Heart left ventricle (tissue), 13 donors: ENCODE data around the gene FAM124A.

ENCODE experiments used
- POLR2A ChIP-seq, 2 donors: fragments of 450-650 bp; IDR thresholded peaks; one replicate each; pipeline ENCODE4 v1.6.1; 2017; ENCODE audit warnings: antibody characterized with exemption in 2 of 2, mild to moderate bottlenecking in 2 of 2, moderate library complexity in 2 of 2
- TF ChIP-seq, protein P1 (sequence below), 12 donors: fragments of 200-600 bp; sonication (generic) in 4 of 12; IDR thresholded peaks; one replicate each; pipeline versions ENCODE4 v1.5.0 to v1.8.0; 2018 to 2022; ENCODE audit warnings: antibody characterized with exemption in 12 of 12, mild to moderate bottlenecking in 5 of 12
- donor health status: ischemic (EF 13 %, LVEDD 7.1; RV severe dilation, severe dysfunction).
- donor health status: DM: no; HTN: yes; CAD: no.
- donor health status: DM: no; HTN: no; CAD: no.
- donor health status: ischemic (EF 25% LVEDD 6.9; RV normal size, moderate dysfunction).
- donor health status: ischemic (EF 25% LVEDD 5.7; RV mildly dilated, moderate dysfunction).
- donor health status: ischemic (EF 35%, LVEDD 5.7; RV mildly dilated, moderate dysfunction).
- donor health status: nonischemic (EF 11% LVEDD 7.7; RV severe dilation, severe dysfunction).
- donor health status: DM: yes; HTN: yes; CAD: no.
- donor health status: PGD.
- donor health status: ischemic (EF 29% LVEDD 5.4; RV normal size, mild dysfunction).
- donor health status: nonischemic (EF 23%, LVEDD 6.1; RV moderate dilation, normal function).

- TF ChIP-seq, protein P1, sequence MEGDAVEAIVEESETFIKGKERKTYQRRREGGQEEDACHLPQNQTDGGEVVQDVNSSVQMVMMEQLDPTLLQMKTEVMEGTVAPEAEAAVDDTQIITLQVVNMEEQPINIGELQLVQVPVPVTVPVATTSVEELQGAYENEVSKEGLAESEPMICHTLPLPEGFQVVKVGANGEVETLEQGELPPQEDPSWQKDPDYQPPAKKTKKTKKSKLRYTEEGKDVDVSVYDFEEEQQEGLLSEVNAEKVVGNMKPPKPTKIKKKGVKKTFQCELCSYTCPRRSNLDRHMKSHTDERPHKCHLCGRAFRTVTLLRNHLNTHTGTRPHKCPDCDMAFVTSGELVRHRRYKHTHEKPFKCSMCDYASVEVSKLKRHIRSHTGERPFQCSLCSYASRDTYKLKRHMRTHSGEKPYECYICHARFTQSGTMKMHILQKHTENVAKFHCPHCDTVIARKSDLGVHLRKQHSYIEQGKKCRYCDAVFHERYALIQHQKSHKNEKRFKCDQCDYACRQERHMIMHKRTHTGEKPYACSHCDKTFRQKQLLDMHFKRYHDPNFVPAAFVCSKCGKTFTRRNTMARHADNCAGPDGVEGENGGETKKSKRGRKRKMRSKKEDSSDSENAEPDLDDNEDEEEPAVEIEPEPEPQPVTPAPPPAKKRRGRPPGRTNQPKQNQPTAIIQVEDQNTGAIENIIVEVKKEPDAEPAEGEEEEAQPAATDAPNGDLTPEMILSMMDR (IDR thresholded peaks at IDR 0.05), result no peak
- no peak for TF ChIP-seq POLR2A (IDR thresholded peaks at IDR 0.05)
Observed at GRCh38 chr13:51330791-51331190, 108.6 kb downstream of the FAM124A start.
